Non-pigmented ciliary epithelial cell (primary cell): ENCODE measurements around the gene SLC39A11.
"Not testable (repeated sequence)": the region's sequence is repeated elsewhere in the genome, so short reads cannot be mapped to it uniquely, and the experiment has no call there.

Experiments used
- DNase-seq: peaks from one replicate; pipeline ENCODE4 v3.0.0-alpha.2; 2010; ENCODE audit warnings: low read depth

Gene SLC39A11

GRCh38 chr17:72947475-72947874, 145.0 kb downstream of the SLC39A11 start:
- DNase-seq = no peak

GRCh38 chr17:72946696-72947095, 145.8 kb downstream of the SLC39A11 start:
- no peak for DNase-seq

GRCh38 chr17:72946156-72946555, 146.3 kb downstream of the SLC39A11 start:
- no peak for DNase-seq

GRCh38 chr17:72945473-72945872, 147.0 kb downstream of the SLC39A11 start:
- no peak for DNase-seq

GRCh38 chr17:72943826-72944689, 148.4 kb downstream of the SLC39A11 start:
- DNase-seq = no peak

GRCh38 chr17:72942579-72942978, 149.9 kb downstream of the SLC39A11 start:
- DNase-seq = no peak

GRCh38 chr17:72940496-72940895, 152.0 kb downstream of the SLC39A11 start:
- DNase-seq = no peak

- no peak for DNase-seq
Measured at GRCh38 chr17:72938482-72938881, 154.0 kb downstream of the SLC39A11 start.

GRCh38 chr17:72937707-72938106, 154.8 kb downstream of the SLC39A11 start:
- no peak for DNase-seq

GRCh38 chr17:72937254-72937653, 155.2 kb downstream of the SLC39A11 start:
- not testable (repeated sequence) for DNase-seq

- no peak for DNase-seq
Measured at GRCh38 chr17:72935984-72936383, 156.5 kb downstream of the SLC39A11 start.

- no peak for DNase-seq
Measured at GRCh38 chr17:72934927-72935326, 157.6 kb downstream of the SLC39A11 start.

GRCh38 chr17:72931635-72932034, 160.9 kb downstream of the SLC39A11 start:
- DNase-seq = no peak

GRCh38 chr17:72931163-72931562, 161.3 kb downstream of the SLC39A11 start:
- DNase-seq = no peak

GRCh38 chr17:72930031-72930430, 162.5 kb downstream of the SLC39A11 start:
- DNase-seq = no peak

- no peak for DNase-seq
Measured at GRCh38 chr17:72928454-72929136, 163.9 kb downstream of the SLC39A11 start.

- DNase-seq = no peak
Measured at GRCh38 chr17:72927760-72928159, 164.7 kb downstream of the SLC39A11 start.

GRCh38 chr17:72927146-72927545, 165.3 kb downstream of the SLC39A11 start:
- no peak for DNase-seq

GRCh38 chr17:72926171-72926570, 166.3 kb downstream of the SLC39A11 start:
- no peak for DNase-seq

GRCh38 chr17:72924196-72924595, 168.3 kb downstream of the SLC39A11 start:
- DNase-seq = no peak

GRCh38 chr17:72922219-72922618, 170.3 kb downstream of the SLC39A11 start:
- no peak for DNase-seq

GRCh38 chr17:72921347-72922054, 171.0 kb downstream of the SLC39A11 start:
- no peak for DNase-seq

- no peak for DNase-seq
Measured at GRCh38 chr17:72920513-72920912, 172.0 kb downstream of the SLC39A11 start.
